K562 (cell line): Measurements from ENCODE around the gene C11orf98. TPM values are rescaled to one million over a fixed set of nuclear protein-coding genes. Genes with fewer than 3 reads are reported as not detected.

ENCODE experiments used
- ADNP ChIP-seq: fragments of 200-800 bp; sonication (Bioruptor generic); IDR thresholded peaks from 2 replicates; pipeline ENCODE4 v1.6.1; 2016; ENCODE audit warnings: missing genetic modification characterization, missing compliant biosample characterization
- BRCA1 ChIP-seq, 2 experiments: fragments of 450-650 bp in 1 of 2; sonication (generic) in 1 of 2; formaldehyde crosslinking in 1 of 2; IDR thresholded peaks; 2 replicates each; pipeline versions ENCODE4 v1.5.0 to v1.6.1; 2017 to 2020; ENCODE audit warnings: mild to moderate bottlenecking in 1 of 2, missing genetic modification reagents in 1 of 2
- CBFA2T2 ChIP-seq: fragments of 450-650 bp; conservative IDR thresholded peaks from 2 replicates; pipeline ENCODE4 v1.6.1; 2017; ENCODE audit warnings: mild to moderate bottlenecking
- CSDE1 ChIP-seq, 2 experiments: fragments of 450-650 bp; IDR thresholded peaks; 2 replicates each; pipeline ENCODE4 v1.6.1; 2016; ENCODE audit warnings: mild to moderate bottlenecking in 1 of 2
- FOXA1 ChIP-seq: fragments of 450-650 bp; IDR thresholded peaks from 2 replicates; pipeline ENCODE4 v1.6.1; 2016; ENCODE audit warnings: mild to moderate bottlenecking, borderline replicate concordance
- GATA2 ChIP-seq: sonication (generic); formaldehyde crosslinking; IDR thresholded peaks from 2 replicates; pipeline ENCODE4 v1.4.0; 2020; ENCODE audit warnings: mild to moderate bottlenecking, missing genetic modification reagents
- NBN ChIP-seq: fragments of 450-650 bp; IDR thresholded peaks from 2 replicates; pipeline ENCODE4 v1.6.1; 2016; ENCODE audit warnings: low read depth, mild to moderate bottlenecking
- RBM25 ChIP-seq: fragments of 200-400 bp; formaldehyde crosslinking; IDR thresholded peaks from 2 replicates; pipeline ENCODE4 v1.6.1; 2018; ENCODE audit warnings: low read length, low read depth, moderate library complexity; ENCODE audit not compliant: severe bottlenecking
- SNIP1 ChIP-seq: fragments of 450-650 bp; IDR thresholded peaks from 2 replicates; pipeline ENCODE4 v1.7.1; 2017; ENCODE audit warnings: low read depth, mild to moderate bottlenecking
- TOE1 ChIP-seq, 2 experiments: fragments of 450-650 bp in 1 of 2; sonication (generic) in 1 of 2; formaldehyde crosslinking in 1 of 2; IDR thresholded peaks; 2 replicates each; pipeline versions ENCODE4 v1.7.1 to v1.8.0; 2016 to 2022; ENCODE audit warnings: borderline replicate concordance in 2 of 2, mild to moderate bottlenecking in 2 of 2, antibody characterized with exemption in 1 of 2, inconsistent platforms in 1 of 2, low read depth in 1 of 2, missing genetic modification reagents in 1 of 2, moderate library complexity in 1 of 2
- ZNF764 ChIP-seq: fragments of 250-450 bp; sonication (Bioruptor Pico); IDR thresholded peaks from 2 replicates; pipeline ENCODE4 v1.4.0; 2020; ENCODE audit warnings: low read depth, mild to moderate bottlenecking, moderate library complexity
- ZNF830 ChIP-seq: fragments of 250-450 bp; sonication (Bioruptor Pico); IDR thresholded peaks from 2 replicates; pipeline ENCODE4 v1.5.0; 2021; ENCODE audit warnings: mild to moderate bottlenecking
- polyA plus RNA-seq, 8 experiments: library from polyadenylated mRNA; depleted of rRNA in 4 of 8; stranded (reverse) in 5 of 8; unstranded in 3 of 8; fragments of >200 nt; fragmentation: Nextera tagmentation in 2 of 8; fragmentation: Illumina TruSeq in 1 of 8; extraction: Ambion mirVana in 2 of 8; extraction: Trizol in 1 of 8; gene quantifications; 2 replicates each; pipeline versions ENCODE4 v1.2.1 to v1.2.3, GENCODE V29; 2011 to 2014; ENCODE audit warnings: inconsistent platforms in 1 of 8, missing spikeins in 1 of 8
- total RNA-seq, 7 experiments: library from RNA; depleted of rRNA in 6 of 7; stranded (reverse); fragments of >200 nt in 6 of 7; fragmentation: Illumina TruSeq in 2 of 7; extraction: Trizol in 2 of 7; gene quantifications; 2 replicates each; pipeline versions ENCODE4 v1.2.1 to v1.2.3, GENCODE V29; 2011 to 2021; ENCODE audit warnings: low replicate concordance in 1 of 7
- TF ChIP-seq, protein P1 (sequence below): fragments of 200-600 bp; sonication (generic); IDR thresholded peaks from one replicate; pipeline ENCODE4 v1.6.1; 2012; ENCODE audit warnings: mild to moderate bottlenecking, low read depth, low read length, inconsistent platforms
- TF ChIP-seq, protein P2 (sequence below): sonication (generic); IDR thresholded peaks from 2 replicates; pipeline ENCODE4 v1.6.1; 2016
- TF ChIP-seq, protein P3 (sequence below): fragments of 250-450 bp; sonication (Bioruptor Pico); IDR thresholded peaks from 2 replicates; pipeline ENCODE4 v1.8.0; 2021; ENCODE audit warnings: moderate library complexity, mild to moderate bottlenecking, inconsistent platforms

Gene C11orf98
- total and polyA plus RNA-seq, 9 of the 15 experiments (the other 6 are each of a cell fraction or from before 2014, with no cell fraction given), result 103 to 352 (median 218) TPM

DNA sequence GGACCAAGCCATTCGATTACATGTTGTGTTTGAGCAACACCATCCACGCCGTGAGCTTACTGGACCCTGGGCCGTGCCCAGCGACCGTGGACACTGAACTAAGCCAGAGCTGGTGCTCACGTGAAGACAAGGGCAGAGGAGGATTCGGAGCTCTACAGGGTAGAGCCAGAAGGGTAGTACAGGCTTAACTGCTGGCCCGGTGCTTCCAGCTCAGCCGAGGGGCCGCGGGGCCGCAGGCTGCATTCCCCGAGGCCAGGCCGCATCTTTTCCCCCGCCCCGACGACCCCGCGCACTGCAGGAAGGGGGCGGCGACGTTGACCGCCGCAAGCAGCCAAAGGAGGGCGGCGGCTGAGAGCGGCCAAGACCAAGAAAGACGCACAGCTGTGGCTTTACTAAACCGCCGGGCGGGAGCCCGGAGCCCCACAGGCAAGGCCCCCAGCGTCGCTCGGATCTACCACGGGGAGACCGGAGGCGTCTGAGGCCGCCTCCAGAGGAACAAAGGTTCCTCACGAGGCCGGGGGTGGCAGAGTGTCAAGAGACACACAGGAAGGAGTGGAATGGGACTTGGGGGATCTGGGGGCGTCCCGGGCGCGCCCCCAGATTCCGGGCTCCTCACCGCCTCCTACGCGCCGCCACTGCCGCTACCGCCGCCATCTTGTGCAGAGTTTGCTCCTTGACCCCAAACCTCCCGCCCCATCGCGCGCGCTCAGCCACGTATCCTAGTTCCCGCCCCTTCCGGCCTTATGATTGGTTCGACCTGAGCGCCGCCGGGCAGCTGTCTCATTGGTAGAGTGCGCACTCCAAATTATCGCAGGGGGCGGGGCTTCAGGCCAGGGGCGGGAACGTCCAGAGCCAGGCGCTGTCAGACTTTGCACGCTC is 18.8 kb downstream of the C11orf98 start, which contains the start of gene GANAB (continued):
- TF ChIP-seq, protein P1, sequence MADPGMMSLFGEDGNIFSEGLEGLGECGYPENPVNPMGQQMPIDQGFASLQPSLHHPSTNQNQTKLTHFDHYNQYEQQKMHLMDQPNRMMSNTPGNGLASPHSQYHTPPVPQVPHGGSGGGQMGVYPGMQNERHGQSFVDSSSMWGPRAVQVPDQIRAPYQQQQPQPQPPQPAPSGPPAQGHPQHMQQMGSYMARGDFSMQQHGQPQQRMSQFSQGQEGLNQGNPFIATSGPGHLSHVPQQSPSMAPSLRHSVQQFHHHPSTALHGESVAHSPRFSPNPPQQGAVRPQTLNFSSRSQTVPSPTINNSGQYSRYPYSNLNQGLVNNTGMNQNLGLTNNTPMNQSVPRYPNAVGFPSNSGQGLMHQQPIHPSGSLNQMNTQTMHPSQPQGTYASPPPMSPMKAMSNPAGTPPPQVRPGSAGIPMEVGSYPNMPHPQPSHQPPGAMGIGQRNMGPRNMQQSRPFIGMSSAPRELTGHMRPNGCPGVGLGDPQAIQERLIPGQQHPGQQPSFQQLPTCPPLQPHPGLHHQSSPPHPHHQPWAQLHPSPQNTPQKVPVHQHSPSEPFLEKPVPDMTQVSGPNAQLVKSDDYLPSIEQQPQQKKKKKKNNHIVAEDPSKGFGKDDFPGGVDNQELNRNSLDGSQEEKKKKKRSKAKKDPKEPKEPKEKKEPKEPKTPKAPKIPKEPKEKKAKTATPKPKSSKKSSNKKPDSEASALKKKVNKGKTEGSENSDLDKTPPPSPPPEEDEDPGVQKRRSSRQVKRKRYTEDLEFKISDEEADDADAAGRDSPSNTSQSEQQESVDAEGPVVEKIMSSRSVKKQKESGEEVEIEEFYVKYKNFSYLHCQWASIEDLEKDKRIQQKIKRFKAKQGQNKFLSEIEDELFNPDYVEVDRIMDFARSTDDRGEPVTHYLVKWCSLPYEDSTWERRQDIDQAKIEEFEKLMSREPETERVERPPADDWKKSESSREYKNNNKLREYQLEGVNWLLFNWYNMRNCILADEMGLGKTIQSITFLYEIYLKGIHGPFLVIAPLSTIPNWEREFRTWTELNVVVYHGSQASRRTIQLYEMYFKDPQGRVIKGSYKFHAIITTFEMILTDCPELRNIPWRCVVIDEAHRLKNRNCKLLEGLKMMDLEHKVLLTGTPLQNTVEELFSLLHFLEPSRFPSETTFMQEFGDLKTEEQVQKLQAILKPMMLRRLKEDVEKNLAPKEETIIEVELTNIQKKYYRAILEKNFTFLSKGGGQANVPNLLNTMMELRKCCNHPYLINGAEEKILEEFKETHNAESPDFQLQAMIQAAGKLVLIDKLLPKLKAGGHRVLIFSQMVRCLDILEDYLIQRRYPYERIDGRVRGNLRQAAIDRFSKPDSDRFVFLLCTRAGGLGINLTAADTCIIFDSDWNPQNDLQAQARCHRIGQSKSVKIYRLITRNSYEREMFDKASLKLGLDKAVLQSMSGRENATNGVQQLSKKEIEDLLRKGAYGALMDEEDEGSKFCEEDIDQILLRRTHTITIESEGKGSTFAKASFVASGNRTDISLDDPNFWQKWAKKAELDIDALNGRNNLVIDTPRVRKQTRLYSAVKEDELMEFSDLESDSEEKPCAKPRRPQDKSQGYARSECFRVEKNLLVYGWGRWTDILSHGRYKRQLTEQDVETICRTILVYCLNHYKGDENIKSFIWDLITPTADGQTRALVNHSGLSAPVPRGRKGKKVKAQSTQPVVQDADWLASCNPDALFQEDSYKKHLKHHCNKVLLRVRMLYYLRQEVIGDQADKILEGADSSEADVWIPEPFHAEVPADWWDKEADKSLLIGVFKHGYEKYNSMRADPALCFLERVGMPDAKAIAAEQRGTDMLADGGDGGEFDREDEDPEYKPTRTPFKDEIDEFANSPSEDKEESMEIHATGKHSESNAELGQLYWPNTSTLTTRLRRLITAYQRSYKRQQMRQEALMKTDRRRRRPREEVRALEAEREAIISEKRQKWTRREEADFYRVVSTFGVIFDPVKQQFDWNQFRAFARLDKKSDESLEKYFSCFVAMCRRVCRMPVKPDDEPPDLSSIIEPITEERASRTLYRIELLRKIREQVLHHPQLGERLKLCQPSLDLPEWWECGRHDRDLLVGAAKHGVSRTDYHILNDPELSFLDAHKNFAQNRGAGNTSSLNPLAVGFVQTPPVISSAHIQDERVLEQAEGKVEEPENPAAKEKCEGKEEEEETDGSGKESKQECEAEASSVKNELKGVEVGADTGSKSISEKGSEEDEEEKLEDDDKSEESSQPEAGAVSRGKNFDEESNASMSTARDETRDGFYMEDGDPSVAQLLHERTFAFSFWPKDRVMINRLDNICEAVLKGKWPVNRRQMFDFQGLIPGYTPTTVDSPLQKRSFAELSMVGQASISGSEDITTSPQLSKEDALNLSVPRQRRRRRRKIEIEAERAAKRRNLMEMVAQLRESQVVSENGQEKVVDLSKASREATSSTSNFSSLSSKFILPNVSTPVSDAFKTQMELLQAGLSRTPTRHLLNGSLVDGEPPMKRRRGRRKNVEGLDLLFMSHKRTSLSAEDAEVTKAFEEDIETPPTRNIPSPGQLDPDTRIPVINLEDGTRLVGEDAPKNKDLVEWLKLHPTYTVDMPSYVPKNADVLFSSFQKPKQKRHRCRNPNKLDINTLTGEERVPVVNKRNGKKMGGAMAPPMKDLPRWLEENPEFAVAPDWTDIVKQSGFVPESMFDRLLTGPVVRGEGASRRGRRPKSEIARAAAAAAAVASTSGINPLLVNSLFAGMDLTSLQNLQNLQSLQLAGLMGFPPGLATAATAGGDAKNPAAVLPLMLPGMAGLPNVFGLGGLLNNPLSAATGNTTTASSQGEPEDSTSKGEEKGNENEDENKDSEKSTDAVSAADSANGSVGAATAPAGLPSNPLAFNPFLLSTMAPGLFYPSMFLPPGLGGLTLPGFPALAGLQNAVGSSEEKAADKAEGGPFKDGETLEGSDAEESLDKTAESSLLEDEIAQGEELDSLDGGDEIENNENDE, result no peak
- TF ChIP-seq ADNP (no peak), CBFA2T2 (no peak), ZNF830 (no peak), GATA2 (CRISPR knock-in tag) (no peak), ZNF764 (CRISPR knock-in tag) (no peak), FOXA1 (no peak), SNIP1 (no peak), CSDE1 (IDR thresholded peaks at IDR 0.05) (no peak), RBM25 (no peak), NBN (no peak), BRCA1 (IDR thresholded peaks at IDR 0.05) (no peak), BRCA1 (CRISPR knock-in tag; IDR thresholded peaks at IDR 0.05) (no peak), TOE1 (IDR thresholded peaks at IDR 0.05; ENCODE audit: borderline replicate concordance) (peak; percentile 30; the same call in 1 of the 2 replicates), TOE1 (CRISPR knock-in tag; IDR thresholded peaks at IDR 0.05; ENCODE audit: borderline replicate concordance, low read depth) (0 out of 2 replicates have a peak, but pooled peaks have one; percentile 13)
- TF ChIP-seq, protein P2, sequence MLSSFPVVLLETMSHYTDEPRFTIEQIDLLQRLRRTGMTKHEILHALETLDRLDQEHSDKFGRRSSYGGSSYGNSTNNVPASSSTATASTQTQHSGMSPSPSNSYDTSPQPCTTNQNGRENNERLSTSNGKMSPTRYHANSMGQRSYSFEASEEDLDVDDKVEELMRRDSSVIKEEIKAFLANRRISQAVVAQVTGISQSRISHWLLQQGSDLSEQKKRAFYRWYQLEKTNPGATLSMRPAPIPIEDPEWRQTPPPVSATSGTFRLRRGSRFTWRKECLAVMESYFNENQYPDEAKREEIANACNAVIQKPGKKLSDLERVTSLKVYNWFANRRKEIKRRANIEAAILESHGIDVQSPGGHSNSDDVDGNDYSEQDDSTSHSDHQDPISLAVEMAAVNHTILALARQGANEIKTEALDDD, result no peak
- TF ChIP-seq, protein P3, sequence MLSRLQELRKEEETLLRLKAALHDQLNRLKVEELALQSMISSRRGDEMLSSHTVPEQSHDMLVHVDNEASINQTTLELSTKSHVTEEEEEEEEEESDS (CRISPR knock-in tag), result no peak
